HG03469 (cell line): Measurements from ENCODE around the gene NR6A1.
"Not testable (repeated sequence)": the region's sequence is repeated elsewhere in the genome, so short reads cannot be mapped to it uniquely, and the experiment has no call there.

Experiments used
- ATAC-seq: cut with Tn5 transposase; IDR thresholded peaks from one replicate; pipeline ENCODE4 v1.9.1; 2021; ENCODE audit warnings: mild to moderate bottlenecking, moderate library complexity, moderate number of reproducible peaks; ENCODE audit not compliant: unreplicated experiment

The NR6A1 gene

GRCh38 chr9:124621371-124622328, 149.5 kb downstream of the NR6A1 start:
- no peak for ATAC-seq

- no peak for ATAC-seq
Observed at GRCh38 chr9:124618476-124618875, 152.6 kb downstream of the NR6A1 start.

GRCh38 chr9:124617477-124618141, 153.5 kb downstream of the NR6A1 start:
- no peak for ATAC-seq

GRCh38 chr9:124616961-124617360, 154.2 kb downstream of the NR6A1 start:
- ATAC-seq, result no peak

GRCh38 chr9:124615840-124616239, 155.3 kb downstream of the NR6A1 start:
- not testable (repeated sequence) for ATAC-seq

GRCh38 chr9:124615100-124615742, 155.9 kb downstream of the NR6A1 start:
- no peak for ATAC-seq

- no peak for ATAC-seq
Observed at GRCh38 chr9:124613849-124614248, 157.3 kb downstream of the NR6A1 start.

GRCh38 chr9:124611106-124611505, 160.0 kb downstream of the NR6A1 start:
- ATAC-seq, result no peak

GRCh38 chr9:124606027-124606426, 165.1 kb downstream of the NR6A1 start:
- ATAC-seq, result no peak

- no peak for ATAC-seq
Observed at GRCh38 chr9:124605258-124605657, 165.9 kb downstream of the NR6A1 start.

- no peak for ATAC-seq
Observed at GRCh38 chr9:124602632-124603031, 168.5 kb downstream of the NR6A1 start.

- ATAC-seq, result no peak
Observed at GRCh38 chr9:124602204-124602603, 168.9 kb downstream of the NR6A1 start.

GRCh38 chr9:124600407-124600806, 170.7 kb downstream of the NR6A1 start:
- ATAC-seq, result no peak

- ATAC-seq, result no peak
Observed at GRCh38 chr9:124599121-124599795, 171.9 kb downstream of the NR6A1 start.

GRCh38 chr9:124598048-124598447, 173.1 kb downstream of the NR6A1 start:
- no peak for ATAC-seq

GRCh38 chr9:124596172-124596839, 174.8 kb downstream of the NR6A1 start:
- no peak for ATAC-seq

- no peak for ATAC-seq
Observed at GRCh38 chr9:124595743-124596142, 175.4 kb downstream of the NR6A1 start.

- ATAC-seq, result no peak
Observed at GRCh38 chr9:124594673-124595072, 176.4 kb downstream of the NR6A1 start.

GRCh38 chr9:124594225-124594624, 176.9 kb downstream of the NR6A1 start:
- ATAC-seq, result no peak

- ATAC-seq, result no peak
Observed at GRCh38 chr9:124593651-124594058, 177.5 kb downstream of the NR6A1 start.
